Activated CD8-positive, alpha-beta memory T cell treated with anti-CD3 and anti-CD28 coated beads, Interleukin-2, amount 10 ng/mL, durations not matched to agents 7 days and 5 days (primary cell): Measurements from ENCODE around the gene MDM2. TPM values are rescaled to one million over a fixed set of nuclear protein-coding genes. Genes with fewer than 3 reads are reported as not detected.

Experiments used
- ATAC-seq: fragments of 150-1000 bp; cut with Tn5 transposase; one replicate; pipeline ENCODE4 v1.10.0; 2021; ENCODE audit warnings: moderate library complexity
- CTCF ChIA-PET: fragments of 350-600 bp; sonication (Branson Sonifier 250); formaldehyde crosslinking; loops from one replicate; lab custom pipeline; 2021; ENCODE audit warnings: antibody characterized with exemption; lab: Charles Lee
- DNase-seq: peaks from one replicate; pipeline ENCODE4 v3.0.0-alpha.2; 2020
- H3K27ac Mint-ChIP-seq: one replicate; pipeline ENCODE4 v1.8.0; 2021; ENCODE audit warnings: mild to moderate bottlenecking, mixed read lengths
- H3K27me3 Mint-ChIP-seq: one replicate; pipeline ENCODE4 v1.8.0; 2021; ENCODE audit warnings: mixed read lengths
- H3K36me3 Mint-ChIP-seq: one replicate; pipeline ENCODE4 v1.8.0; 2021; ENCODE audit warnings: mild to moderate bottlenecking, mixed read lengths
- H3K4me1 Mint-ChIP-seq: one replicate; pipeline ENCODE4 v1.8.0; 2021; ENCODE audit warnings: mixed read lengths
- H3K4me3 Mint-ChIP-seq: one replicate; pipeline ENCODE4 v1.8.0; 2021; ENCODE audit warnings: mild to moderate bottlenecking, moderate library complexity, mixed read lengths
- H3K9me3 Mint-ChIP-seq: one replicate; pipeline ENCODE4 v1.8.0; 2022; ENCODE audit warnings: low read depth, mixed read lengths
- total RNA-seq, 2 experiments: library from RNA; stranded (reverse); gene quantifications; one replicate each; pipeline ENCODE4 v1.2.3, GENCODE V29; 2021

MDM2 gene
- total RNA-seq, 2 experiments from 2014 or later, result 235 to 253 TPM

DNA sequence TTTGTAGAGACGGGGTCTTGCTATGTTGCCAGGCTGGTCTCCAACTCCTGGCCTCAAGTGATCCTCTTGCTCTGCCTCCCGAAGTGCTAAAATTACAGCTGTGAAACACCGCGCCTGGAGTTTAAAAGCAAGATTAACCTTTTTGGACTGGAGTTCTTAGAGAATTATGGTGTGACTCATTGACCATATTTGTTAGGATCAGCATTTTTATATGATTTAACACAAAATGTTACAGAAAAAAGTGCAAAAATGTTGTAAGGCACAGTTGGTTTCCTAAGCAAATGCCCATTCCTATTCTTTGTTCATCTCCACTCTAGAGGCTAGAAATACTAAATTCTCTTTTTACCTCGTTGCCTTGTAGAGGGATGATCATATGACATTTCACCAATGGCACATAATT is 34.4 kb upstream of the MDM2 start:
- Mint-ChIP-seq H3K27me3 (no peaks in the 10 kb centered on the region), H3K9me3 (no peaks in the 10 kb centered on the region), H3K36me3 (peaks cover 2% of the 10 kb centered on the region), H3K27ac (no peak overlapping the region), H3K4me1 (peaks cover 9% of the 10 kb centered on the region), H3K4me3 (no peak overlapping the region)
- no peak for DNase-seq
- no peak for ATAC-seq
- CTCF ChIA-PET, result no interaction called here

DNA sequence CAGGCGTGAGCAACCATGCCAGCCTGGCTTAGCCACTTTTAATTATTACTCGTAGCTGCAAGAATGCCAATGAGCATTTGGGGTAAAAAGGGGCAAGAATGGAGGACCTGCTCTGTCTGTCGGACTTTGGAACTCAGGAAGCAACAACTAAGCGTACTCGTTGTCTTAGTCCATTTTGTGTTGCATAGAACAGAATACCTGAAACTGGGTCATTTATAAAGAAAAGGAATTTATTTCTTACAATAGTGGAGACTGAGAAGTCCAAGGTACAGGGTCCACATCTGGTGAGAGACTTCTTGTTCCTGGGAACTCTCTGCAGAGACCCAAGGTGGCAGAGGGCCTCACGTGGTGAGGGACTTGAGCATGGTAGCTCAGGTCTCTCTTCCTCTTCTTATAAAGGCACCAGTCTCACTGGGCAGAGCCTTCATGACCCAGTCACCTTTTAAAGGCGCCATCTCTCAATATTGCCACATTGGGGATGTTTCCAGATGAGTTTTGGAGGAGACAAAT is 32.8 kb upstream of the MDM2 start:
- Mint-ChIP-seq H3K4me3 (no peak overlapping the region), H3K4me1 (peaks cover 9% of the 10 kb centered on the region), H3K27me3 (no peaks in the 10 kb centered on the region), H3K9me3 (no peaks in the 10 kb centered on the region), H3K36me3 (peaks cover 2% of the 10 kb centered on the region), H3K27ac (no peak overlapping the region)
- CTCF ChIA-PET, result no interaction called here
- no peak for ATAC-seq
- DNase-seq, result no peak

DNA sequence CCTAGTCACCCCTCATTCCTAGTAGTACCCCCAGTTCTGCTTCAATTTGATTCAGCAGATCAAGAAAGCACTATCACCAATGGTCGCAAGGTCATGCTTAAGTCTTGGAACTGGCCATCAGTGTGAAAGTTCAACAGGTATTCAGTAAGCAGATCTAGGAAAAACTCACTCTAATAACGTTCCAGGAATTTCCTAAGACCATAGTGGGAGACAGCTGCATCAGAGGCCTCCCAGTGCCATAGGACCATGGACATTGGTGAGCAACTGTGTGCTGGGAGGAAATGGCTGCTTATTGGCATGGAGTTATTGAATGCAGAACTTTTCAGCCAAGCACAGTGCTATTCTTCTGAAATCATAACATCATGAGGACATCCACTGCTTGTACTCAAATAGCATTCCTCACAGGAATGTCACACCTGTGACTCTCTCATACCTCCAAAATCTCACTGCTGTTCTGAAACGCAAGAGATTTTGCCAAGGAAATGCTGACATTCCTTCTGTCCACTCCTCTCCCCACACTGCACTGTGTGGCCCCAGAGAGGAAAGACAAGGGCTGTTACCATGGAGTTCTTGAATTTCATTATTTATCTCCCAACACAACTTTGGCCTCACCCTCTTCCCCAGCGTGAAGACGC is 30.9 kb upstream of the MDM2 start:
- Mint-ChIP-seq H3K27ac (no peak overlapping the region), H3K4me3 (no peak overlapping the region), H3K27me3 (no peaks in the 10 kb centered on the region), H3K4me1 (peaks cover 9% of the 10 kb centered on the region), H3K36me3 (peaks cover 2% of the 10 kb centered on the region), H3K9me3 (no peaks in the 10 kb centered on the region)
- CTCF ChIA-PET, result no interaction called here
- no peak for DNase-seq
- ATAC-seq, result no peak

DNA sequence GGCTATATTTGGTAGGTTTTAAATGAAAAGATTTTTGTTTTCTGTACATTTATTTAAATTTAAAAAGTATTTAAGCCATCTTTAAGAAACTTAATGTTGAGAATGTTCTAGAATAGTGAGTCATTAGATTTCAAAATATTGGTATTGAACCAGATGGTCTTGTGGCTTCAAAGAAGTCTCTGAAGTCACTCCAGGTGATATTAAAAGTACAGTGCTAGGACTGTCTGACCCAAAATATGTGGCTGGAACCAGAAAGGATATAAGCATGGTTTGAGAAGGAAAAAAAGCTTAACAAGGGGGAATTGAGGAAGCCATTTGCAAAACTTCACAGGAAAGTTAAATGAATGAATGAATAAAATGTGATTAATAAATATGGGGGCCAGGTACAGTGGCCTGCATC is 28.7 kb upstream of the MDM2 start:
- H3K4me3 Mint-ChIP-seq, result no peak overlapping the region
- H3K27me3 Mint-ChIP-seq, result no peaks in the 10 kb centered on the region
- DNase-seq (no peak), ATAC-seq (no peak)
- no peaks in the 10 kb centered on the region for H3K36me3 Mint-ChIP-seq
- CTCF ChIA-PET, result no interaction called here
- no peaks in the 10 kb centered on the region for H3K9me3 Mint-ChIP-seq
- H3K4me1 Mint-ChIP-seq, result no peaks in the 10 kb centered on the region
- H3K27ac Mint-ChIP-seq, result no peak overlapping the region

DNA sequence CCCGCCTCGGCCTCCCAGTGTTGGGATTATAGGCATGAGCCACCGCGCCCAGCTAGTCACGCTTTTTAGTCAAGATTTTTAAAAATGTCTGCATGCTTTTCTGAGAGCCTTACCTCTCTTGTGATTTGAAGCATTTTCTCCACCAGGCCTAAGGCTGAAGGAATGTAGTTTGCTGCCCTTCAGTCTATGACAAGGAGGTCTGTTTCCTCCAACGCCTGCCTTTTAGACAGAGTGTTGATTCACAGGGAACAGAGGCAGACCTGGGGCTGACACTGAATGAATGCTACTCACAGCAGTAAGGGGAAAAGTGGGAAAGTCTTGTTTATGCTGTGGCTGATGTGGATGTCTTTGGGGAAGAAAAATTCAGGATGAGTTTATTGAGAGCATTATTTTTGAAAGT is 27.2 kb upstream of the MDM2 start:
- Mint-ChIP-seq H3K9me3 (no peaks in the 10 kb centered on the region), H3K27ac (no peak overlapping the region), H3K4me1 (no peaks in the 10 kb centered on the region), H3K36me3 (no peaks in the 10 kb centered on the region), H3K27me3 (no peaks in the 10 kb centered on the region), H3K4me3 (no peak overlapping the region)
- DNase-seq (no peak), ATAC-seq (no peak)
- CTCF ChIA-PET, result interaction anchor here (0.7 kb wide), 1 partner anchor 40 kb away, joined by 3 read pairs; no protein-coding TSS in a partner anchor

DNA sequence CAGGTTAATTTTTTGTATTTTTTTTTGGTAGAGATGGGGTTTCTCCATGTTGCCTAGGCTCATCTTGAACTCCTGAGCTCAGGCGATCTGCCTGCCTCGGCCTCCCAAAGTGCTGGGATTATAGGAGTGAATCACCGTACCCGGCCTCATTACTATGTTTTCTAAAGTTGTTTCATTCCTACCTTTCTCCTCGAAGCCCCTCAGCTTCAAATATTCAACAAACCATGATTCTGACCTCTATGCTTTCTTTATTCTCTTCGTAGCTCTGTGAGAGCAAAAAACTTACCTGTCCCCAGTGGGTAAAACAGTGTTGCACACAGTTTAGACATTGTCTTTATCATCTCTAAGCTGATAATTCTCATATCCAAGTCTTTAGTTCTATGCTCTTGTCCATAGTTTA is 26.2 kb upstream of the MDM2 start:
- DNase-seq (no peak), ATAC-seq (no peak)
- no peaks in the 10 kb centered on the region for H3K4me1 Mint-ChIP-seq
- H3K36me3 Mint-ChIP-seq, result no peaks in the 10 kb centered on the region
- H3K4me3 Mint-ChIP-seq, result no peak overlapping the region
- no peaks in the 10 kb centered on the region for H3K27me3 Mint-ChIP-seq
- CTCF ChIA-PET, result interaction anchor here (0.6 to 2.3 kb wide), 2 partner anchors 26 to 130 kb away, joined by 3 to 6 read pairs; partner anchors contain the start of gene MDM2
- H3K27ac Mint-ChIP-seq, result no peak overlapping the region
- no peaks in the 10 kb centered on the region for H3K9me3 Mint-ChIP-seq

DNA sequence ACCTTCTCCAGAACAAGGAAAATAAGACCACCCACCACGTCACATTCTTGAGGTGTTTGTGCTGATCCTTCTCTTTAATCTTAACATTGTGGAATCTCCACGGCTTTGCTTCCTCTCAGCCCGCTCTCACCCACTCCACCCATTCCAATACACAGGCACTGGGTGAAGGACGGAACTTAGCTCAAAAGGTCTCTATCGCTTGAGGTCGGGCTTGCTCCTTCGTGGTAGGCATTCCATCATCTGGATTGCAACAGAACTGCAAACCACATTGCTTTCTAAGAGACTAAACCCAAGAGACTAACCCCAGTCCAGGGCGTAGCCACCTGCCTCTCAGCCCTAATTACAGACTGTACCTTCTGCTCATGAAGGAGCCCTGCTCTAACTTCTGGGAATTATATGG is 24.0 kb upstream of the MDM2 start:
- CTCF ChIA-PET, result no interaction called here
- DNase-seq (no peak), ATAC-seq (no peak)
- Mint-ChIP-seq H3K27me3 (no peaks in the 10 kb centered on the region), H3K27ac (no peak overlapping the region), H3K9me3 (no peaks in the 10 kb centered on the region), H3K4me3 (no peak overlapping the region), H3K4me1 (peaks cover 7% of the 10 kb centered on the region), H3K36me3 (no peaks in the 10 kb centered on the region)

DNA sequence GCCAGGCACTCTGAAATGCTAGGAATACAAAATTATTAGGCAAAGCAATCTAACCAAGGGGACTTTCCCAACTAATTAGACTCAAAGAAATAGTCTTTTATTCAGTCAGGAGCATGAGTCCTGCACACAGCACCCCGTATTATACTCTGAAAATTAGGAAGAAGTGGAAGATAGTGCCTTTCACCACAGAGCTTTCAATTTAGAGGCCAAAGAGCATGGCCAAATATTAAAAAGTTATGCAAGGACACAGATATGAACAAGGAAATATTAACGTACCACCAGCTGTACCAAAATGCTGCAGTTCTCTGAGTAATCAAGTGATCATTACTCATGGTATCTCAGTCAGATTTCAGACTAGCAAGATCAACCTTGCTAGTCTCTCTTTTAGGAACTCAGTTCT is 22.6 kb upstream of the MDM2 start:
- DNase-seq (no peak), ATAC-seq (no peak)
- Mint-ChIP-seq H3K27me3 (no peaks in the 10 kb centered on the region), H3K36me3 (no peaks in the 10 kb centered on the region), H3K9me3 (no peaks in the 10 kb centered on the region), H3K27ac (no peak overlapping the region), H3K4me1 (peaks cover 7% of the 10 kb centered on the region), H3K4me3 (no peak overlapping the region)
- CTCF ChIA-PET, result no interaction called here

DNA sequence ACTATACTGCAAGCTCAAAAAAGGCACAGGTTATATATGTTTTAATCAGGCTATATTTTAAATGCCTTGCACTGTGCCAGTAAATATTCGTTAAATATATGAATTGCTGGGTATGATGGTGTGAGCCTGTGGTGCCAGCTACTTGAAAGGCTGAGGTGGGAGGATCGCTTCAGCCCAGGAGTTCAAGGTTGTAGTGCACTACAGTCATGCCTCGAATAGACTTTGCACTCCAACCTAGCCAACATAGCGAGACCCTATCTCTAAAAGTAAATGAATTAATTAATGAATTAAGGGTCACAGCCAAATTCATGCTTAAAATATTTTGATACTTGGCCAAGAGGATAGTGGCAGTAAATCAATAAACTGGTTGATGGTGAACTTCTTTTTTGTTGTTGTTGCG is 22.2 kb upstream of the MDM2 start:
- Mint-ChIP-seq H3K27me3 (no peaks in the 10 kb centered on the region), H3K36me3 (no peaks in the 10 kb centered on the region), H3K27ac (no peak overlapping the region), H3K4me1 (peaks cover 7% of the 10 kb centered on the region), H3K4me3 (no peak overlapping the region), H3K9me3 (no peaks in the 10 kb centered on the region)
- CTCF ChIA-PET, result no interaction called here
- ATAC-seq, result no peak
- no peak for DNase-seq

DNA sequence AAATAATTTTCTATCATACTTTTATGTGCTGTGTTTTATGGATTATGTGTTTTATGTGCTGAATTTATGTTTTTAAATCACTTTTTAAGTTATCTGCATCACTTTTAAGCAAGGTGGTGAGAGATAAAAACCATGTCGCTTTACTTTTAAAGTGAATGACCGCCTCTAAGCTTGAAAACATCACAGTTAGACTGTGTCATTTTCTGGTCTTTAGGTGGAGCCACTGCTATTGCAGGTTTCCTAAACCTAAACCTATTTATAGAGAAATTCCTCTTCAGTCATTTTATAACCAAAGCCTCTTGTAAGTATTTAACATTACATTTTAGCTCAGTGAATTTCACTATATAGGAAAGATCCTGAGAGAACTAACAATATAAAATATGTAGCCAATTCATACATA is 21.0 kb upstream of the MDM2 start:
- H3K27me3 Mint-ChIP-seq, result no peaks in the 10 kb centered on the region
- no peak overlapping the region for H3K4me3 Mint-ChIP-seq
- CTCF ChIA-PET, result interaction anchor here (1.4 kb wide), 1 partner anchor 32 kb away, joined by 4 read pairs; no protein-coding TSS in a partner anchor
- H3K4me1 Mint-ChIP-seq, result peaks cover 7% of the 10 kb centered on the region
- DNase-seq, result no peak
- H3K27ac Mint-ChIP-seq, result no peak overlapping the region
- no peak for ATAC-seq
- H3K36me3 Mint-ChIP-seq, result no peaks in the 10 kb centered on the region
- H3K9me3 Mint-ChIP-seq, result no peaks in the 10 kb centered on the region

DNA sequence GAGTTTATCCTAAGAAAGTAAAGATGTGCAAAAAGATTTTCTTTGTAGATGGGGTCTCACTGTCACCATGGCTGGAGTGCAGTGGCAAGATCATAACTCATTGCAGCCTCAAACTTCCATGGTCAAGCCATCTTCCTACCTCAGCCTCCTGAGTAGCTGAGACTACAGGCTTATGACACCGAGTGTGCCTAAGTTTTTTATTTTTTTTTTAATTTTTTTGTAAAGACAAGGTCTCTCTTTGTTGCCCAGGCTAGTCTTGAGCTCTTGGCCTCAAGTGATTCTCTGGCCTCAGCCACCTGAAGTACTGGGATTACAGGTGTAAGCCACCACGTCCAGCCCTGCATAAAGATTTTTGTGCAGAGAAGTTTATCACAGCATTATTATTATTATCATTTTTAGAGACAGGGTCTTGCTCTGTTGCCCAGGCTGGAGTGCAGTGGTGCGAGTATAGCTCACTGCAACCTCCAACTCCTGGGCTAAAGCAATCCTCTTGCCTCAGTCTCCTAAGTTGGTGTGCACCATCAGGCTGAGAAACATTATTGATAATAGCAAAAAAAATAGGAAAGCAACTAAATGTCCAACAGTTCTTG is 19.3 kb upstream of the MDM2 start:
- Mint-ChIP-seq H3K4me3 (no peak overlapping the region), H3K9me3 (no peaks in the 10 kb centered on the region), H3K36me3 (no peaks in the 10 kb centered on the region), H3K27me3 (no peaks in the 10 kb centered on the region), H3K27ac (no peak overlapping the region), H3K4me1 (peaks cover 7% of the 10 kb centered on the region)
- no peak for DNase-seq
- CTCF ChIA-PET, result no interaction called here
- no peak for ATAC-seq

DNA sequence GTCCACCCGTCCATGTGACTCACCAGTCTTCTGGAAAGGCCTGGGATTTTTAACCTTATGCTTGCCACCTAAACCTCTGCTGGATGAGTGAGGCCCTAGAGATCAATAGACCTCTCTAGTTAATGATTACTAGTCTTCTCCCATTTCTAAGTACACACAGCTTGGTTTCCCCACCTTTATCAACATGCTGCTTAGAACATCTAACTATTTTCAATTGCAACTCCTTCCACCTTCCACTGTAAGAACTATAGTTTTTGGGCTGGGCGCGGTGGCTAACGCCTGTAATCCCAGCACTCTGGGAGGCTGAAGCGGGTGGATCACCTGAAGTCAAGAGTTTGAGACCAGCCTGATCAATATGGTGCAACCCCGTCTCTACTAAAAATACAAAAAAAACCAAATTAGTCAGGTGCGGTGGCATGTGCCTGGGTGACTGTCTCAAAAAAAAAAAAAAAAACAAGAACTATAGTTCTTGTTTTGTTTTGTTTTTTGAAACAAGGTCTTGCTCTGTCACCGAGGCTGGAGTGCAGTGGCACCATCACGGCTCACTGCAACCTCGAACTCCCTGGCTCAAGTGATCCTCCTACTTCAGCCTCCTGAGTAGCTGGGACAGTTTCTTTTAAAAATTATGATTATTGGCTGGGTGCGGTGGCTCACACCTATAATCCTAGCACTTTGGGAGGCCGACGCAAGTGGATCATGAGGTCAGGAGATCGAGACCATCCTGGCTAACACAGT is 18.7 kb upstream of the MDM2 start:
- Mint-ChIP-seq H3K27me3 (no peaks in the 10 kb centered on the region), H3K4me1 (peaks cover 7% of the 10 kb centered on the region), H3K4me3 (no peak overlapping the region), H3K9me3 (no peaks in the 10 kb centered on the region), H3K36me3 (no peaks in the 10 kb centered on the region), H3K27ac (no peak overlapping the region)
- CTCF ChIA-PET, result no interaction called here
- DNase-seq (no peak), ATAC-seq (no peak)

DNA sequence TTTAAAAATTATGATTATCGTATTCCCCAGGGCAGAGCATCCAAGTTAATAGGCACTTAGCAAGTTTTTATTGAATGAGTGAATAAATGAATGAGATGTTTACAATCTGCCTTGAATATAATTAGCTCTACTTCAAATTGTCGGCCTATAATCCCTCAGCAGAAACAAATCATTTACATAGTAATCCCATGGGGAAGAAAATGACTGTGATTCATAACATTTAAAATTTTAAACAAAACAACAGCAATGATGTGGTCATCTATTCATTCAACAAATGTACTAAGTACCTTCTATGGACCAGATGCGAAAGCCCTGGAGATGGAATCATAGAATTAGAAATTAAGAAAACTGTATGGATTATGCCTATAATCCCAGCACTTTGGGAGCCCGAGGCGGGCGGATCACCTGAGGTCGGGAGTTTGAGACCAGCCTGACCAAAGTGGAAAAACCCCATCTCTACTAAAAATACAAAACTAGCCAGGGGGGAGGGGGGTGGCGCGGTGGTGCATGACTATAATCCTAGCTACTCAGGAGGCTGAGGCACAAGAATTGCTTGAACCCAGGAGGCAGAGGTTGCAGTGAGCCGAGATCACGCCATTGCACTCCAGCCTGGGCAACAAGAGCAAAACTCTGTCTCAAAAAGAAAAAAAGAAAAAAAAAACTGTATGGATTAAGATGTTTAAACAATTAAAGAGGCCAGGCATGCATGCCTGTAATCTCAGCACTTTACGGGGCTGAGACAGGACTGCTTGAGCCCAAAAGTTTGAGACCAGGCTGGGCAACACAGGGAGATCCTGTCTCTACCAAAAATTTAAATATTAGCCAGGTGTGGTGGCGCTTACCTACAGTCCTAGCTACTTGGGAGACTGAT is 17.7 kb upstream of the MDM2 start:
- ATAC-seq, result no peak
- H3K9me3 Mint-ChIP-seq, result no peaks in the 10 kb centered on the region
- CTCF ChIA-PET, result no interaction called here
- H3K27ac Mint-ChIP-seq, result no peak overlapping the region
- H3K4me1 Mint-ChIP-seq, result peaks cover 7% of the 10 kb centered on the region
- H3K27me3 Mint-ChIP-seq, result no peaks in the 10 kb centered on the region
- no peak for DNase-seq
- H3K4me3 Mint-ChIP-seq, result no peak overlapping the region
- no peaks in the 10 kb centered on the region for H3K36me3 Mint-ChIP-seq
